ENCODE data around the gene MYO5C.
A peak's percentile ranks its signal among the peaks of the same experiment; 100 is the strongest.
"Not testable (repeated sequence)": the region's sequence is repeated elsewhere in the genome, so short reads cannot be mapped to it uniquely, and the experiment has no call there.

The MYO5C gene

DNA sequence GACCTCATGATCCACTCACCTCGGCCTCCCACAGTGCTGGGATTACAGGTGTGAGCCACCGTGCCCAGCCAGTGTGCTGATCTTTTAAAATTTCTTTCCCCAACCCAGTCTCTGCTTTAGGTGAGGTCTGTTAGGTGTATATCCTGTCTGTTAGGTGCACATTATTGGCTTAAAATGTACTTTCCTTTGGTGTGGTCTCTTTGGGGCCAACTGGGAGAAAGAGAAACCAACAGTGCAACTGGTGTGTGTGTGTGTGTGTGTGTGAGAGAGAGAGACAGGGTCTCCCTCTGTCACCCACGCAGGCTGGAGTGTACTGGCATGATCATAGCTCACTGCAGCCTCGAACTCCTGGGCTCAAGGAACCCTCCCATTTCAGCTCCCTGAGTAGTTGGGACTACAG is 54.1 kb downstream of the MYO5C start:
- no peak for DNase-seq (ENCODE audit: low spot score)

DNA sequence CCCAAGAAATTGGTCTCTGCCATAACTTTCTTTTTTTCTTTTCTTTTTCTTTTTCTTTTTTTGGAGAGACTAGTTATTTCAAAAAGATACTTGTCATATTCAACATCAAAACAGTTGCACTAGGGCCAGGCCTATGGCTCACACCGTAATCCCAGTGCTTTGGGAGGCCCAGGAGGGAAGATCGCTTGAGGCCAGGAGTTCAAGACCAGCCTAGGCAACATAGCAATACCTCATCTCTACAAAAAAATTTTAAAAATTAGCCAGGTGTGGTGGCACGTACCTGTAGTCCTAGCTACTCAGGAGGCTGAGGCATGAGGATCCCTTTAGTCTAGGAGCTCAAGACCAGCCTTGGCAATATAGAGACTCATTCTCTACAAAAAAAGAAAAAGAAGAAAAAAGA is 55.4 kb downstream of the MYO5C start:
- no peak for DNase-seq (ENCODE audit: low spot score)

DNA sequence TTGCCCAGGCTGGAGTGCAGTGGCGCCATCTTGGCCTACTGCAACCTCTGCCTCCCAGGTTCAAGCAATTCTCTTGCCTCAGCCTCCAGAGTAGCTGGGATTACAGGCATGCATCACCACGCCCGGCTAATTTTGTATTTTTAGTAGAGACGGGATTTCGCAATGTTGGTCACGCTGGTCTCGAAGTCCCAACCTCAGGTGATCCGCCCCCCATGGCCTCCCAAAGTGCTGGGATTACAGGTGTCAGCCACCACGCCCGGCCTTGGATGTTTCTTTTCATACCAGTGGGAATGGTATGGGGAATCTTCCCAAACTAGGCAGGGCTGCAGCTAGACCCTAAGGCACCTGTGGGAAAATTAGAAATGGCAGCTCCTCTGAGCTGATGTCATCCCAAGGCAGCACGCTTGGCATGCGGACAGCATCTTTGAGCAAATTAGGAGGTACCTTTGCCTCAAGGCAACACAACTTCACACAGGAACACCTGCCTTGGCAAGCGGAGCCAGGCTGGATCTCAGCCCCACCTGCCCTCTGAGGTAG is 56.5 kb downstream of the MYO5C start:
- not testable (repeated sequence) for DNase-seq (ENCODE audit: low spot score)

DNA sequence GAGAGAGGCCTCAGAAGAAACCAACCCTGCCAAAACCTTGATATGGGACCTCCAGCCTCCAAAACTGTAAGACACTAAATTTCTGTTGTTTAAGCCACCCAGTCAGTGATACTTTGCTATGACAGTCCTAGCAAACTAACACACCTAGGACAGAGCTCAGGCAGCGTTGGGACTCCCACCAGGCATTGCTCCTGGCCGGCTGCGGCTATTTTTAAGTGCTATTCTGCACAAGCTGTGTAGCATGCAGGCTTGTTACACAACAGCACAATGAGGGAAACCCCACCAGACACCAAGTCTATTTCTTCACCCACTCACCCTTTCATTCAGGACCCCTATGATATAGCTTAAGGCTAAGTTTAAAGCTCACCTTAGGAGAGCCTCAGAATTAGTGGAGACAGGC is 57.5 kb downstream of the MYO5C start:
- no peak for DNase-seq (ENCODE audit: low spot score)

DNA sequence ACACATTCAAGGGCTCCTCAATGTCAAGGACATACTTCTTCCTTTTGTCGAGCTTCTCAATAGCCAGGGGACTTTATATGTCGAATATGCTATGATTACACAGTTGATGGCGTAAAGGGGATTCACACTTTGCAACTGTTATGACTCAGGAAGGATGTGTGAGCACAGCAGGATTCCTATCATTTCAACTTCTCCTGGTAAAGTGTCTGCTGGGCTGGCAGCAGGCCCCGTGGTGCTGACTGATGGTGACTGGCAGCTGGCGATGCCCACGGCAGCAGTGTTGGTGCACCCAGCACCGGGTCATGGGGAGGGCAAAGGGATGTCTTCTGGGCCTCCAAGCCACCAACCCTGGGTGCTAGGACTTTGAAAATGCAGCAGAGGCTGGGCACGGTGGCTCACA is 59.6 kb downstream of the MYO5C start:
- DNase-seq (ENCODE audit: low spot score) = no peak

DNA sequence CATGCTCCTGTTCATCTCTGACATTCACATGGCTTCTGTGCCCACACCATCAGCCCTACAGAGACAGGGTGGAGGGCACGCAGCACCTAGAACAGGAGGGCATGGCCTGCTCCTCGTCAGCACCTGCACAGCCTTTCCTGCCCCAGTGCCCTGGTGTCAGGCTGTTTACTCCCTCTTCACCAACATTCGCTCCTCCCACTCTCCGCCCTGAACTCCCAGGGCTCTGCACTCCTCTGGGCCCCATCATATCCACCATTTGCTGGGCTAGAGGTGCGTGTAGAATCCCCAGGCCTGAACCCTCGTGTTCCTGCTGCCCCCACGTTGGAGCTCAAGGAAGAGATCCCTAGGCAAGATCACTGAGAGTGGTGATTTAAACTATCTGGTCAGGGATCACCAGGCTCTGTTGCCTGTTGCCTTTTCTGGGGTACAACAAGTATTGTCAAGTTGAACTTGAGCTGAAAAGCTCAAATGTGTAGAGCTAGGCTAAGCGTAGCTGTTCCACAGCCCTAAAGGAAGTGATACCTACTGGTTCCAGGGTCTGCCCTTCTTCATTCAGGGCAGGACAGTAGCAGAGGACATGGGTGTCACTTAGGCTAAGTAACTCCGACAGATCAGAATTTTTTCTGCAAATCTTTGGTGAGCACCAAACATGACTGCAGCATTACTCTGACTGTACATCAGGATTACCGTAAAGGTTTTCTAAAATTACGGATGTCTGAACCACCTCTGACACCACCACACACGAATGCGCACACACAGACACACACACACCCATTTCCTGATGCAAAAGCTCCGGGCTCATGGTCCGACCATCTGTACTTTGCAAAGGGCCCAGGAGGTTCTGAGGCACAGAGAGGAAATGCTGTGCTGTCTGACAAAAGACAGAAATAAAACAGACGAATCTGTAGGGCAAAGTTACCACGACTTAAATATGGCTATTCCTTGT is 60.7 kb downstream of the MYO5C start:
- DNase-seq (ENCODE audit: low spot score) = no peak

DNA sequence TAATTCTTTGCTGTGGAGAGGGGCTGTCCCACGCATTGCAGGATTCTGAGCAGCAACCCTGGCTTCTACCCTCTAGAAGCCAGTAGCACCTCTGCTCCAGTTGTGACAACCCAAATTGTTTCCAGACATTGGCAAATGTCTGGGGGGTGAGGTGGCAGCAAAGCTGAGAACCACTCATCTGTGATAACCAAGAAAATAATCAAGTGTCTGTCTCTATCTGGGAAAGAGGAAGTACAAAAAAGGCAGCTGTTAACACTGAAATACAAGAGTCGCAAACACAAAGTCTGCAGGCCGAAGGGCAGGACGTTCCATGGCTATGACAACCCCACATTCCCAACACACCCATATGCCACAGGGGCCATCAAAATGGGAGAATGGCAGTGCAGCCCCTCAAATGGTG is 62.2 kb downstream of the MYO5C start:
- peak; percentile 53 for DNase-seq (ENCODE audit: low spot score)

DNA sequence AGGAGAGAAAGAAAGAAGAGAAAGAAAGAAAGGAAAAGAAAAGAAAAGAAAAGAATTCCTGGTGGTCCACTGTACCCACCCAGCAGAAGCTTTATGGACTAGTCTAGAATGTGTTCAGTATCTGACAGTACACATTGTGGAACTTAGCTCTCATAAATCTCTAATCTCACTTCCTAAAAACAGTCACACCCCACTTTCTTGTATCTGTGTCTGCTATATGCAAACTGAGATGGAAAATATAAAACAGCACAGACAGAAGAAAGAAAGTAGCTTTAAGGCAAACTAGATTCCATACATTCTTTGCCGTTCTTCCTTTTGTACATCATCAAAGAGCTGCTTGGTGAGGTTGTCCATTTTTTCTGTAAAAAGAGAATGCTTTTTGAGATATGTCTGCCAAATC is 63.3 kb downstream of the MYO5C start:
- no peak for DNase-seq (ENCODE audit: low spot score)

DNA sequence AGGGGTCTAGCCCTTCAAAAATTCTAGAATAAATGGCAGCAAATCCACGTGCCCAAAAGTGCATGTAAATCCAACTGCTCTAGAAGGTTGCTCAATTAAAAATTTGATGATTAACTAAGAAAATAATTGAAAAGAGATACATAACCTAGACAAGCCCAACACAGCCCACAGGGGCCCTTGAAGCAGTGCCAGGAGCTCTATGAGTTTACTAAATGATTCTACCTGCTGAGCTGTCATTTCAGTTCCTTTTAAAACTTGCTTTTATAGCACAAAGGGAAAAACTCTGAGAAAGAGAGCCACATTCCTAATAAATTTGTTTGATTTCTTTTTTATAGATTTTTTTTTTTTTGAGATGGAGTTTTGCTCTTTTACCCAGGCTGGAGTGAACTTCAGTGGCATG is 65.5 kb downstream of the MYO5C start:
- no peak for DNase-seq (ENCODE audit: low spot score)

DNA sequence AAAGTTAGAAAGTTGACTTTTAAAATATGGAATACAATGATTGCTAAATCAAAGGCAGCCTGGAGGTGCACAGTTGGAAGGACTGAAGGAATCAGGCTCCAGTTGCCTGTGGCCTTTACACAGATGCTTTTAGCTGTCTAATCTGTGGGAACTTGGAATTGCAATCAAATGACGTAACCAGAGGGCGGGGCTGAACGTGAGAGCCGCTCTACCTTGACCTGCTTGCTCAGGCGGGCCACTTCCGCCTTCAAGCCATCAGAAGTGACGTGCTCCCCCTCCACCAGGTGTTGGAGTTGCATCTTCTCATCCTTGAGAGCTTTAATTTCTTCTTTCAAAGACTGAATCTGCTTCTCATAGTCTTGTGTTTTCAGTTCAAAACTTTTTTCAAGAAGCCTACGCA is 66.7 kb downstream of the MYO5C start:
- DNase-seq (ENCODE audit: low spot score) = no peak

DNA sequence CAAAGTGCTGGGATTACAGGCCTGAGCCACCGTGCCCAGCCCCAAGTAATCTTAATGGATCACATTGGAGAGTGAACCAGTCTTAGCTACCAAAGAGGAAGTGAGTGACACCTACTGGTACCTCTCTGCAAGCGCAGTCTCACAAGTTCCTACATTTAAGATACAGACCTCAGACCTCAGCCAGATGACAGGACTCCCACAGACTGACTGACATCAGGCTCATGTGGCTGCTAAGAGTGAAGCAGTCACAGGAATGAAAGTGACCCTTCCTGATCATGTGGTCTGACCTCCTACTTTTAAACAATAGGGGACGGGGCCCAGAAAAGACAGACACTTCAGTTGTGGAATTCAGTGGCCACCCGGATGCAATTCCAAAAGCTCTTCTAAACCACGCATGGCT is 68.1 kb downstream of the MYO5C start:
- peak; percentile 84 for DNase-seq (ENCODE audit: low spot score)

DNA sequence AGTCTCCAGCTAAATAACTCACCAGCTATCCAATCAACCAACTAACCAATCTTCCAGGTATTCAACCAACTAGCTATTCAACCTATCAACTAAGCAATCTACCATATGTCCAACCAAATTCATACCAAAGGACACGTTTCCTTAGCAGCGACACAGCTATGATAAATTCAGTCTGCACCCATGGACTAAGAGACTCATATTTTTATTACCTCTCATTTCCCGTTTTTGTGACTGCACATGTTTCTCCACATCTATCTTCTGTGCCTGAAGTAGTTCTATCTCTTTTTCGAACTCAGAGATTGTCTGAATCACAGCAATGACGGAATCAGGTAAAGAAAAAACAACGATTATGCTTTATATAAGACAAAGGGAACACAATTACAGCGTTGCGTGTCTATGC is 70.4 kb downstream of the MYO5C start:
- no peak for DNase-seq (ENCODE audit: low spot score)

DNA sequence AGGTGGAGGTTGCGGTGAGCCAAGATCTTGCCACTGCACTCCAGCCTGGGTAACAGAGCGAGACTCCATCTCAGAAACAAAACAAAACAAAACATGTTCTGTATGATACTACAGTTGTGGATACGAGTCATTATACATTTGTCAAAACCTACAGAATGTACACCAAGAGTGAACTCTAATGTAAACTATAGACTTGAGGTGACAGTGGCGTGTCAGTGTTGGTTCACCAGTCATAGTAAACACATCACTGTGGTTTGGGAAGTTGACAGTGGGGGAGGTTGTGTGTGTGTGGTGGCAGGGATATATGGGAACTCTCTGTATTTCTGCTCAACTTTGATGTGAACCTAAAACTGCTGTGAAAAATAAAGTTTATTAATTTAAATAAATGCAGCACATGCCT is 71.4 kb downstream of the MYO5C start:
- DNase-seq (ENCODE audit: low spot score) = no peak

DNA sequence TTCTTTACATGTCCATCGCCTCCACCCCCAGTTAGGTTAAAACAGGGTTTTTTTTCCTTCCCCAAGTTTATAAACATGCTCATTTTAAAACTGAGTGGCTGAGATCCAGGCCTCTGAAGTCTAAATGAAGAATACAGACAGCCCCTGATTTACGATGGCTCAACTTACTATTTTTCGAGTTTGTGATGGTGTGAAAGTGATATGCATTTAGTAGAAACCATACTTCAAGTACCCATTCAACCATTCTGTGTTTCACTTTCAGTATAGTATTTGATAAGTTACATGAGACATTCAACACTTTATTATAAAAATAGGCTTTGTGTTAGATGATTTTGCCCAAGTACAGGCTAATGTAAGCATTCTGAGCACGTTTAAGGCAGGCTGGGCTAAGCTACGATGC is 73.9 kb downstream of the MYO5C start:
- DNase-seq (ENCODE audit: low spot score) = no peak

DNA sequence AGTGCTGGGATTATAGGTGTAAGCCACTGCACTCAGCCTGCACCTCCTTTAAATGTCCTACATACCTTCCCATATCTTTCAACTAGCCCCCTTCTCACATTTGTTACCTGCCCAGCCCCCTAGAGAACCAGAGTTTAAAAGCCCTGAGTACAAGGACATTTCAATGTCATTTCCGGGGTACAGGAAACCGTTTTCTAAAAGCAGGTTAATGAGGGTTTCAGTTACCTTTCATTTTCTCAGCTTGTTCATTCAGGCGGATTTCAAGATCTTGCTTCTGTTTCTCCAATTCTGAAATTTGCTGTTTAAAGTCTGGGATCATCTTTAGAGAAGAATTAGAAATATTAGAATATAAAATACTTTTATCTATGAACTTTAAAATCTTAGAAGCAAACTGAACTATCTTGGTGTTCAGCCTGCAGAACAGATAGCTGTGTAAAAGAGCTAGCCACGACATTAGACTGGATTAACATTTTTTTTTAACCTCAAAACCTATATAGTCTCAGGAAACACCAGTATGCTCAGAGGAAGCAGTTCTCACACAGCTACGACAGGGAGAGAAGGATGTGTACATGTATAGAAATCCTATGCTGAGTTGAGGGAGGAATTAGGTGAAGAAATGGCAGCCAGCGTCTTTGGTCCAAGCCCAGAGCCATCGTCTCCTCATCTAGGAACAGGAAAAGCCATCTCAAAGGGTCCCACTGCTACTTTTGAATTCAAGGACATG is 74.5 kb downstream of the MYO5C start:
- no peak for DNase-seq (ENCODE audit: low spot score)

DNA sequence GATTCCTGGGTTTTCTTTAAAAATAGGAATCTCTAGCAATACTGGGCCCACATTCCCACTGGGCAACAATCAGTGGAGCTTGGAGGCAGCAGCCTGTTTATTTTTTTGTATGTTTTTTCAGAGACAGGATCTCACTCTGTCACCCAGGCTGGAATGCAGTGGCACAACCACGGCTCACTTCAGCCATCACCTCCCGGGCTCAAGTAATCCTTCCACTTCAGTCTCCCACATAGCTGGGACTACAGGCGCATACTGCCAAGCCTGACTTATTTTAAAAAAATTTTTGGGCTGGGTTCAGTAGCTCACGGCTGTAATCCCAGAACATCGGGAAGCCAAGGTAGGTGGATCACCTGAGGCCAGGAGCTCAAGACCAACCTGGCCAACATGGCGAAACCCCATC is 75.4 kb downstream of the MYO5C start:
- DNase-seq (ENCODE audit: low spot score) = no peak

DNA sequence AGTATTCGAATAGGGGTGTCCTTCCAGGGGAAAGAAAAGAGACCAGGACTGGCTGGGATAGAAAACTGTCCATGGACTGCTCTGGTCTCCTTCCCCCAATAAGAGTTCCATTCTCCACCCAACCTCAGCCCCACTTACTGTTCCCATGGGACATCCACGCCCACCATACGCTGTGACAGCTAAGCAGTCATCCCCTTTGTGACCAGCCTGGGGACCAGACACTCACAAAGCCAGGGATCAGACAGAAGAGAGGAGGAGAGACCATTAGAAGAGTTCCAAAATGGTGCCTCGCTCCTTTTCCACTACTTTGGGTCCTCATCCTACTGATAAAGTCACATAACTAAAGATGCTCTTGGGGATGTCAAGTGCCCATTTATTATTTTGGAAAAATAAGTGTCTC is 76.8 kb downstream of the MYO5C start:
- DNase-seq (ENCODE audit: low spot score) = no peak

DNA sequence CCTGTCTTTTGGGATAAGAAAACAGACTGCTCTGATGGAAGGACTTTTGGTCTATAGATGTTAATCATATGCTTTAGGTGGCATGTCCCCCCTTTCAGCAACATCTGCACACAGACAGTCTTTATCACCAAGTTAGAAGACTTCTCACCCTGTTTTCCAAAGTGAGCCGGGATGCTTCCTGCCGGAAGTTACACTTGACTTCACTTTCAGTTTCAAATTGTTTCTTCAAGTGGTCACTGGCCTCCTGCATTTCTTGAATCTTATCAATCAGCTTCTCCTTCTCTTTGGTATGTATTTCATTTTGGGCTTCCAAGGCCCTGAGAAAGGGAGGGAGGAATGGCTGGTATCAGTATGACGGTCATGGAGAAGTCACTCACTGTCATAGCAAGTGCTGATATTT is 77.2 kb downstream of the MYO5C start:
- DNase-seq (ENCODE audit: low spot score) = no peak

DNA sequence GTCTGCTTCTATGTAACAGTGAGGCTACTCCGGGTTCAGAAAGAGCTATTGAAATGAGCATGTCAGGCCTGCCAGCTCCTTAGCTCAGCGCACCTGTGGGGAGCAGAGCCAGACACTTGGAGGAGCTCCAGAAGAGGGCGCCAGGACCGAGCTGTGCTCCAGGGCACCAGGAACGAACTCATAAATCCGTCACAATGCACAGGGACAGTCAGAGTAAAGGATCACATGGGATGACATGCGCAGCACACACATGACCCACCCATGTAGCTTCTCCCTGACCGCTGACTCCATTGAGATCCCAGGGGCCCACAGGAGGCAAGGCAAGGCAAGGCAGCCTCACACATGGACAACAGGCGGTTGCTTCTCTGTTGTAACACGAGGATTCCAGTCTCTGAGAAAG is 78.4 kb downstream of the MYO5C start:
- no peak for DNase-seq (ENCODE audit: low spot score)

DNA sequence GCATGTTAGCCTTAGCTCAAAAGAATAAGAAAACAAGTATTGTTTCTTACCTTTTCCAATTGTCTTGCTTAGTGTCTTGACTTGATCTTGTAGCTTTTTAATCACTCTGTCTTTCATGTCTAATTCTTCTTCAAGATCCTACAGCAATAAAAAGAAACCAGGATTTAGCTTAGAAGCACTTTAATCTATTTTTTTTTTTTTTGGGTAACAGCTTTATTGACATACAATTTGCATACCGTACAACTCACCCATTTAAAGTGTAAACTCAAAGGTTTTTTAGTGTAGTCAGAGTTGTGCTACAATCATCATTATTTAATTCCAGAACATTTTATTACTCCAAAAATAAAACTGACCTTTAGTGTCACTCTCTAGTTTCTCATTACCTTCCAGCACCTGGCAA is 81.1 kb downstream of the MYO5C start:
- no peak for DNase-seq (ENCODE audit: low spot score)

DNA sequence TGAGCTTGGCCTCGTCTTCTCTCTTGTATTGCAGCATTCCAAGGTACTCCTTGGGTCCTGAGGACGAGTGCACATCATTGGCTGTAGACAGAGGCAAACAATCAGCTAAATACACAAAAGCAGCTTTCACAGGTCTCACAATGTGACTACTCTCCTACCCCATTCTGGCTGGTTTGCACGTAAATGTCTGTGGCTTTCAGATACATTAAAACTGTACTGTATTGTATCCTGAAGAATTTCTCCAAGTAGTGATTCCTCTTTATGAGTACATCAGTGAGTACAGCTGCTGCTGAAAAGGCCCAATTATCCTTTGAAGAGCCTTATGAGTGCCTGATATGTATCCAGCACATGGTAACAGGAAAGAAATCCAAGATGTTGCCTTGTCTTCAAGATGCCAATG is 82.4 kb downstream of the MYO5C start:
- no peak for DNase-seq (ENCODE audit: low spot score)

DNA sequence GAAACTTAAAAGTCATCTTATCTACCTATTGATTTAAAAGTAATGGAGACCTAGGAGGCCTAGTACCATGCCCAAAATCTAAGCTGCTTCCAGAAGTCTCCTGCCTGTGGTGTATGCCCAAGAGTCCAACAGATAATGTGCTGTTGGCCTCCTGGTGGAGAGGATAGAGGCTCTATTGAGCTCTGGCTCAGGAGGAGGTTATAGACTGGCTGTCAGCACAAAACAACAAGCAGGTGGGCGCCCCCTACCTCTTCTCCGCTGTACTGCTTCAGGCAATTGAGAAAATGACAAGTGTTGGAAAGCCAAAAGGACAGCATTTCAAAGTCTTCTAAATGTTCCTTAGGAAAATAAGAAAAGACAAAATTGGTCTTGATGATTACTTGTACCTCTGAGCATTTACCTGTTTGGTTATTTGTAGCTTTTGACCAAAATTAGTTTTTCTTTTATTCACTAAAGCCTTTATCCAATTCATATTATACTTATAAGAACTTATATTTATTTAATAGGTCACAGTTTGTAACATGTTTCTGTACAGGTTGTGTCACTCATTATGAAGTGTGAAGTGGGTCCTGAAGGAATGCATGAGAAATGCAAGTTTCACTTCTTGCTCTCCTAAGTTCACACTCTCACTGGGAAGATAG is 87.2 kb downstream of the MYO5C start:
- peak; percentile 82 for DNase-seq (ENCODE audit: low spot score)

DNA sequence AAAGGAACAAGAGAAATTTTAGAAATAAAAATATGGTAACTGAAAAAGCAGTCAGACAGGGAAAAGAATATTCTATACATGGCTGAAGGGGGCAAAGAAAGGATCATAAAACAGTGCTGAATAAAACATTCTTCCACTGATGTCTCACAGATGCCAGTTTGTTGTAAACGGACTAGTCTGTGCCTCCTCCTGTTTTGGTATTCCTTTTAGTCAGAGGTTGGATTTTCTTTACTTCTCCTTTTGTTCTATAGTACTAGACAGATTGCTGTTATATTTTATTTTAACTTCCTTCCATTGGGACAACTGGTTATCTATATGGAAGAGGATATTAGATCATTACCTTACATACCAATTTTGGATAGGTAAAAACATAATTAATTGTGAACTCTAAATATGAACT is 88.4 kb downstream of the MYO5C start:
- DNase-seq (ENCODE audit: low spot score) = no peak

All from AG20443 (cell line).